NCI-H345 treated with DMSO at 0.1 percent for 48 hours (cell line): ENCODE results near the gene SEPTIN10.
"Not testable (repeated sequence)": the region's sequence is repeated elsewhere in the genome, so short reads cannot be mapped to it uniquely, and the experiment has no call there.

Source experiments
- DNase-seq: peaks from one replicate; lab custom pipeline; 2025; ENCODE audit not compliant: unreplicated experiment; lab: John Stamatoyannopoulos, UW

The SEPTIN10 gene

GRCh38 chr2:109635426-109636304, 21.9 kb upstream of the SEPTIN10 start:
- no peak for DNase-seq

- DNase-seq: no peak
These were observed 19.7 kb upstream of the SEPTIN10 start for GRCh38 chr2:109633284-109633961.

DNA sequence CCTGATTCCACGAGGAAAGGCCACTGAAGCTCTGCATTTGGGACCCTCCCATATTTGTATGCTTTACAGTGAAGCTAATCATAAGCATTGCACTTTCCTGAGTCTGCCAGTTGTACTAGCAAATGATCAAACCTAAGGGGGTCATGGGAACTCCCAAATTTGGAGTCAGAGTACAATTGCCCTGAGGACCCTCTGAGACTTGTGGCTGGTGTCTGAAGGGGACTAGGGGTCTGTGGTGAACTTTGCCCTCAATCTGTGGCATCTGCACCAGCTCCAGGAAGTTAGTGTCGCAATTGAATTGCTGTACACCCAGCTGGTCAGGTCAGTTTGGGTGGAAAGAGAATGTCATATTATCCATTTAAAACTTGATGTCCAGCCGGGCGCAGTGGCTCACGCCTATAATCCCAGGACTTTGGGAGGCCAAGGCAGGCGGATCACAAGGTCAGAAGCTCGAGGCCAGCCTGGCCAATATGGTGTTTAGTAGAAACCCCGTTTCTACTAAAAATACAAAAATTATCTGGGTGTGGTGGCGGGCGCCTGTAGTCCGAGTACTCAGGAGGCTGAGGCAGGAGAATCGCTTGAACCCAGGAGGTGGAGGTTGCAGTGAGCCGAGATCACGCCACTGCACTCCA, 18.5 kb upstream of the SEPTIN10 start:
- no peak for DNase-seq

DNA sequence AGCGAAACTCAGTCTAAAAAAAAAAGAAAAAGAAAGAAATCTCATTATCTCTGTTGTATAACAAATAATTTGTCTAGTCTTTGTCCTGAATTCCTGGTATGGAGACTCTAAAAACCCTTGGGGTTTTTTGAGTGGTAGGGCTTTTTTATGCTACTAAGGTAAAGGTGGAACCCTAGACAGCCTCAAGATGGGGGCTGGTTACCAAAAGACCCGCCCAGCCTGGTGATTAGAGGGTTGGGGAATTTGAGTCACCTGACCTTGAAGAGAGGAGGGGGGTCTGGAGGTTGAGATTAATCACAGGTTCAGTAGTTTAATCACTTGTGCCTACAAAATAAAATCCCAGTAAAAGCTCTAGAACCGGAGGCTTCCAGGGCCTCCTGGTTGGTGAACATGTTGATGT, 18.0 kb upstream of the SEPTIN10 start:
- DNase-seq: no peak

DNA sequence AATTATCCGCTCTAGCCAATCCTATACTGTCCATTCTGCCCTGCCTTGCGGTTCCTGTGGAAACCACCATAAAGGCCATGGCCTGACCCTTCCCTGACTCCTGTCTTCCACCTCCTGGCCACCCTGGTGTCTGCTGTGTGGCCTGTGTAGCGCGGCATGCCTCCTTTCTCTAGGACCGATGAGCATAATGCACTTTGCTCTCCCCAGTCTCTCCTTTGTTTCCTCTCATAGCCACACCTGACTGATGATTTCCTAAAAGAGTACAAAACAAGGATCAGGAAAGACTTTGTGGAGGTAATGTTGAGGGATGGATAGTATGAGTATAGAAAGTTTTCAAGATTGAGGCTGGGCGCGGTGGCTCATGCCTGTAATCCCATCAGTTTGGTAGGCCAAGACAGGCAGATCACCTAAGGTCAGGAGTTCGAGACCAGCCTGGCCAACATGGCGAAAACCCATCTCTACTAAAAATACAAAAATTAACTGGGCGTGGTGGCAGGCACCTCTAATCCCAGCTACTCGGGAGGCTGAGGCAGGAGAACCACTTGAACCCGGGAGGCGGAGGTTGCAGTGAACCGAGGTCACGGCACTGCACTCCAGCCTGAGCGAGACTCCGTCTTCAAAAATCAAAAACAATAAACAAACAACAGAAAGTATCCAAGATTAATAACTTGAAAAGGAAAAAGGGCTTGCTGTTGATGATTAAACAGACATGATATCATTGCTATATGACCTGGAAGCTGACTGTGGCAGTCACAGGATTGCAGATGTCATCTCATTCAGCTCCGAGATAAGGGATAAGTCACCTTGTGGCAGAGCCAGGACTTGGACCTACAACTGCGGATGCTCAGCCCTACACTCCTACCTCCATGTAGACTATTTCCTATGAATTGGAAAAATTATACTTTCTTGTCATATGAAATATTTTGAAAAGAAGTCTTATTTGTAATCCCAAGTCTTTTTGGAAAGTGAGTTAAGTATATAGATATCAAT, 17.0 kb upstream of the SEPTIN10 start:
- no peak for DNase-seq

DNA sequence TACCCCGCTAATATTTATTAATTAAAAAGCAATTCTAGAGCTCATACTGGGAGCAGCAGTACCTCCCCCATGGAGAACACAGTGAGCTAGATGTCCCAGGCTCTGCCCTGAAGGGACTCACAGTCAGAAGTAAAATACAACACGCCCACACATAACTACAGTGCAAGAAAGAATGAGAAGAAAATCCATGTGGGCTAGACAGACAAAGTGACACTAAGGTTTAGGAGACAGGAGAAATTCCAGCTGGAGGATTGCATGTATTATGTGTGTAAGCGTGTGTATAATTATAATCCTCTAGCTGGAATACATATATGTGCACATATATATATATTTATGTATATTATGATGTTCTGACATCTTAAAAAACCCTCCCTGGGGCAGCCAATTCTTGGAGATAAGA, 16.1 kb upstream of the SEPTIN10 start:
- DNase-seq: no peak

GRCh38 chr2:109628321-109628720, 14.6 kb upstream of the SEPTIN10 start:
- DNase-seq: not testable (repeated sequence)

DNA sequence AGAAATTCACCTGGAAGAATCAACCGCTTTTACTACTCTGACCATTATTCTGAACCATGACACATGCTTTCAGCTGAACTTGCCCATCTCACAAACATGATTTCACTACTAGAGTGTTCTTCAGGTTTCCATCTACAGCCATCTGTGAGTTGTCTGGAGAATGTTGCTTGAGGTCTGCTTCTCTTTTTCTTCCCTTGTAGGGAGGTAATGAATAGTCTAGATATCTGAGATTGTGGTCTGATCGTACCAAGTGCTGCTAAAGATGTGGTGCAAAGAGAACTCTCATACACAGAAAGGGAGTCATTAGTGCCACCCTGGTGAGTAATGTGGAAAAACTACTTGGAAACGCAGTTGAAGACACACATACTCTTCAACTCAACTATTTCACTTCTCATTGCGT, 10.6 kb upstream of the SEPTIN10 start:
- DNase-seq: no peak

- DNase-seq: no peak
These were observed 10.2 kb upstream of the SEPTIN10 start for GRCh38 chr2:109623923-109624322.

- no peak for DNase-seq
These were observed 9.5 kb upstream of the SEPTIN10 start for GRCh38 chr2:109623297-109623696.

GRCh38 chr2:109619032-109619615, 5.4 kb upstream of the SEPTIN10 start:
- no peak for DNase-seq

GRCh38 chr2:109616184-109616583, 2.4 kb upstream of the SEPTIN10 start:
- no peak for DNase-seq

GRCh38 chr2:109615637-109616144, 1.9 kb upstream of the SEPTIN10 start:
- no peak for DNase-seq

DNA sequence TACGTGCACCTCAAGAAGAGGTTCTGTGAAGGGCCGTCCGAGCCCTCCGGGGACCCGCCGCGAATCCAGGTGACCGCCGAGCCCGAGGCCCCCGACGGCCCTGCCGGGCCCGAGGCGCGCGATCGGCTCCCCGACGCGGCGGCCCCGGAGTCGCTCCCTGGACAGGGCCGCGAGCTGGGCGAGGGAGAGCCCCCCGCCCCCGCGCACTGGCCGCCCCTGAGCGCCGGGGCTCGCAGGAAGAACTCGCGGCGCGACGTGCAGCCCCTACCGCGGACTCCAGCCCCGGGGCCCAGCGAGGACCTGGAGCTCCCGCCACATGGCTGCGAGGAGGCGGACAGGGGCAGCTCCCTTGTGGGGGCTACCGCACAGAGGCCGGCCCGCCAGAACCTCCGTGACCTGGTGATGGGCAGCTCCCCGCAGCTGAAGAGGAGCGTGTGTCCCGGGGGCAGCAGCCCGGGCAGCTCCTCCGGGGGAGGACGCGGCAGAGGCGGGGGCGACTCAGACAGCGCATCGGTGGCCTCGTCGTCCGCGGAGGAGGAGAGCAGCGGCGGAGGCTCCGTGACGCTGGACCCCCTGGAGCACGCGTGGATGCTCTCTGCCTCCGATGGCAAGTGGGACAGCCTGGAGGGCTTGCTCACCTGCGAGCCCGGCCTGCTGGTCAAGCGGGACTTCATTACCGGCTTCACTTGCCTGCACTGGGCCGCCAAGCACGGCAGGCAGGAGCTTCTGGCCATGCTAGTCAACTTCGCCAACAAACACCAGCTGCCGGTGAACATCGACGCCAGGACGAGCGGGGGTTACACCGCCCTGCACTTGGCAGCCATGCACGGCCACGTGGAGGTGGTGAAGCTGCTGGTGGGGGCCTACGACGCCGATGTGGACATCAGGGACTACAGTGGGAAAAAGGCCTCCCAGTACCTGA, 1.2 kb upstream of the SEPTIN10 start:
- no peak for DNase-seq

- peak; percentile 5 for DNase-seq
These were observed 465 bp downstream of the SEPTIN10 start for GRCh38 chr2:109613081-109613921.

DNA sequence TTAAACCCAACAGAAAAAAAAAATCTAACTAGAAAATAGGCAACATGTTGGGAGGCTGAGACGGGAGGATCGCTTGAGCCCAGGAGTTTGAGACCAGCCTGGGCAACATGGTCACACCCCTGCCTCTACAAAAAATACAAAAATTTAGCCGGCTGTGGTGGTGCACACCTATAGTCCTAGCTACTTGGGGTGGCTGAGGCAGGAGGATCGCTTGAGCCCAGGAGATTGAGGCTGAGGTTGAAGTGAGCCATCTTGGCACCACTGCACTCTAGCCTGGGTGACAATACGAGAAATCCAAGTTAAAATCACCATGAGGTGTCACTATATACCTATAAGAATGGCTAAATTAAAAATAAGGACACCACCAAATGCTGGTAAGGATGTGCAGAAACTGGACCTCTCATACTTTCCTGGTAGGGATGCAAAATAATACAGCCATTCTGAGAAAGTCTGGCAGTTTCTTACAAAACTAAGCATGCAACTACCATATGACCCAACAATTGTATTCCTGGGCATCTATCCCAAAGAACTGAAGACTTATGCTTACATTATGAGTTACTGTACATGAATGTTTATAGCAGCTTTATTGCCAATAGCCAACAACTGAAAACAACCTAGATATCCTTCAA, 2.2 kb downstream of the SEPTIN10 start:
- DNase-seq: peak; percentile 38

- no peak for DNase-seq
These were observed 4.3 kb downstream of the SEPTIN10 start for GRCh38 chr2:109609352-109610024.
